IPS-11a (cell line): ENCODE results near the gene CRTC1.
"Not testable (repeated sequence)": the region's sequence is repeated elsewhere in the genome, so short reads cannot be mapped to it uniquely, and the experiment has no call there.

ENCODE experiments used
- H3K4me3 ChIP-seq: one replicate; pipeline ENCODE4 v1.5.1; 2013; ENCODE audit warnings: low read depth, low read length, control low read depth

CRTC1 gene

GRCh38 chr19:18796239-18796638 is 112.8 kb downstream of the CRTC1 start:
- H3K4me3 ChIP-seq: no peak overlapping the region

- H3K4me3 ChIP-seq: no peak overlapping the region
These were observed 115.2 kb downstream of the CRTC1 start for GRCh38 chr19:18798384-18799352.

- H3K4me3 ChIP-seq: no peak overlapping the region
These were observed 116.0 kb downstream of the CRTC1 start for GRCh38 chr19:18799389-18799970.

GRCh38 chr19:18800079-18800478 is 116.6 kb downstream of the CRTC1 start:
- H3K4me3 ChIP-seq: no peak overlapping the region

GRCh38 chr19:18800636-18801035 is 117.2 kb downstream of the CRTC1 start:
- H3K4me3 ChIP-seq: no peak overlapping the region

- no peak overlapping the region for H3K4me3 ChIP-seq
These were observed 118.9 kb downstream of the CRTC1 start for GRCh38 chr19:18802354-18802753.

GRCh38 chr19:18803550-18804138 is 120.2 kb downstream of the CRTC1 start:
- H3K4me3 ChIP-seq: no peak overlapping the region

- H3K4me3 ChIP-seq: no peak overlapping the region
These were observed 120.7 kb downstream of the CRTC1 start for GRCh38 chr19:18804139-18804601.

GRCh38 chr19:18804643-18805042 is 121.2 kb downstream of the CRTC1 start:
- no peak overlapping the region for H3K4me3 ChIP-seq

- no peak overlapping the region for H3K4me3 ChIP-seq
These were observed 124.4 kb downstream of the CRTC1 start for GRCh38 chr19:18807861-18808331.

- H3K4me3 ChIP-seq: no peak overlapping the region
These were observed 125.8 kb downstream of the CRTC1 start for GRCh38 chr19:18809149-18809868.

GRCh38 chr19:18811638-18812037 is 128.2 kb downstream of the CRTC1 start:
- H3K4me3 ChIP-seq: not testable (repeated sequence)

- no peak overlapping the region for H3K4me3 ChIP-seq
These were observed 130.6 kb downstream of the CRTC1 start for GRCh38 chr19:18814063-18814462.

GRCh38 chr19:18815673-18816072 is 132.2 kb downstream of the CRTC1 start:
- no peak overlapping the region for H3K4me3 ChIP-seq

- H3K4me3 ChIP-seq: not testable (repeated sequence)
These were observed 133.2 kb downstream of the CRTC1 start for GRCh38 chr19:18816645-18817044.

GRCh38 chr19:18817574-18817973 is 134.1 kb downstream of the CRTC1 start:
- H3K4me3 ChIP-seq: no peak overlapping the region

- no peak overlapping the region for H3K4me3 ChIP-seq
These were observed 145.3 kb downstream of the CRTC1 start for GRCh38 chr19:18828786-18829185.

GRCh38 chr19:18830488-18830887 is 147.0 kb downstream of the CRTC1 start:
- H3K4me3 ChIP-seq: no peak overlapping the region

GRCh38 chr19:18831524-18832305 is 148.2 kb downstream of the CRTC1 start, which contains the start of gene UPF1:
TSS of gene UPF1 (plus strand) at chr19:18831959. CDS start at chr19:18832210, 251 bp downstream.
- H3K4me3 ChIP-seq: peak within 1 kb of the TSS; percentile 86
